NB4 (cell line): ENCODE measurements around the gene SIVA1.
A peak's percentile ranks its signal among the peaks of the same experiment; 100 is the strongest.
"Not testable (repeated sequence)": the region's sequence is repeated elsewhere in the genome, so short reads cannot be mapped to it uniquely, and the experiment has no call there.

Experiments used
- DNase-seq: peaks from one replicate; pipeline ENCODE4 v3.0.0; 2010; ENCODE audit warnings: low read depth
- H3K4me3 ChIP-seq: one replicate; pipeline ENCODE4 v1.5.1; 2011; ENCODE audit warnings: mild to moderate bottlenecking, low read depth, low read length, moderate library complexity
- MYC ChIP-seq: IDR thresholded peaks from 2 replicates; pipeline ENCODE4 v1.6.1; 2011; ENCODE audit warnings: low read depth, low read length
- POLR2A ChIP-seq: IDR thresholded peaks from 2 replicates; pipeline ENCODE4 v1.6.1; 2011; ENCODE audit warnings: mild to moderate bottlenecking; ENCODE audit not compliant: insufficient read length; ENCODE audit errors: extremely low read depth
- TF ChIP-seq, protein P1 (sequence below): IDR thresholded peaks from one replicate; pipeline ENCODE4 v1.5.1; 2012; ENCODE audit warnings: low read depth, low read length
- TF ChIP-seq, protein P2 (sequence below): IDR thresholded peaks from 2 replicates; pipeline ENCODE4 v1.6.1; 2011; ENCODE audit warnings: low read depth, low read length

SIVA1 gene

DNA sequence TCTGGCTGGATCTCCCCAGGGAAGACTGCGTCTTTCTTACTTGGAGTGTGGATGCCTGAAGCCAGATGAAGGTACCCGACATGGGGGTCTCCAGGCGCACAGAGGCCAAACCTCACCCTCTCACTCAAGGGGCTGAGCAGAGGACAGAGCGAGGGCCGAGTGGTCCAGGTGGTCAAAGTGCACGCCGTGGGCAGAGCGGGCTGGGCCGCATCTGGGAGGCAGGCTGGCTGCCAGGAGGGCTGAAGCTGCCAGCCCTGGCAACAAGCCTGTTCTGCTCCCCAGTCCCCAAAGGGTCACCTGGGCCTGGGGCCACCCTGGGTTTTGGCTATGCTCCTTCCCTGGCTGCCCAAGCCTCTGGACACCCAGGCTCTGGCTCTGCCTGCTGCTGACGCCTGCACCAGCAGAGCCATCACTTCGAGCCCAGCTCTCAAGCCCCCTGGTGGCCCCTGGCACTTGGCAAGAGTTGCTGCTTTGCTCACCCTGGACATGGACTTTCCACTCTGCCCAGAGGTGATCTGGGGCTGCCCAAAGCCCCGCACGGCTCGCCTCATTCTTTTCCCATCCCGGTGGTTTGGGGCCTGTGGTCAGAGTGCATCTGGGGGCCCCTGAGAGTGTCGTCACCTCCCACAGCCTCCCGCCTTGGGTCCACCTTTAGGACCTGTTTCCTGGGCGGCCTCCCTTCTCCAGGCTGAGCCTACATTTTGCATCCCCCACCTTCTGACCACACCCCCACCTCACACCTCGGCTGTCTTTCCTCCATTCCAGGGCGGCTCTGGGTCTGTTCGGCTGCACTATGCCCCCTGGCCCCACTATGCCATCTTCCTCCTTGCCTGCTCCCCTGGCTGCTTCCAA, 26.1 kb upstream of the SIVA1 start:
- no peak overlapping the region for H3K4me3 ChIP-seq
- peak; percentile 38 for DNase-seq
- TF ChIP-seq, protein P1, sequence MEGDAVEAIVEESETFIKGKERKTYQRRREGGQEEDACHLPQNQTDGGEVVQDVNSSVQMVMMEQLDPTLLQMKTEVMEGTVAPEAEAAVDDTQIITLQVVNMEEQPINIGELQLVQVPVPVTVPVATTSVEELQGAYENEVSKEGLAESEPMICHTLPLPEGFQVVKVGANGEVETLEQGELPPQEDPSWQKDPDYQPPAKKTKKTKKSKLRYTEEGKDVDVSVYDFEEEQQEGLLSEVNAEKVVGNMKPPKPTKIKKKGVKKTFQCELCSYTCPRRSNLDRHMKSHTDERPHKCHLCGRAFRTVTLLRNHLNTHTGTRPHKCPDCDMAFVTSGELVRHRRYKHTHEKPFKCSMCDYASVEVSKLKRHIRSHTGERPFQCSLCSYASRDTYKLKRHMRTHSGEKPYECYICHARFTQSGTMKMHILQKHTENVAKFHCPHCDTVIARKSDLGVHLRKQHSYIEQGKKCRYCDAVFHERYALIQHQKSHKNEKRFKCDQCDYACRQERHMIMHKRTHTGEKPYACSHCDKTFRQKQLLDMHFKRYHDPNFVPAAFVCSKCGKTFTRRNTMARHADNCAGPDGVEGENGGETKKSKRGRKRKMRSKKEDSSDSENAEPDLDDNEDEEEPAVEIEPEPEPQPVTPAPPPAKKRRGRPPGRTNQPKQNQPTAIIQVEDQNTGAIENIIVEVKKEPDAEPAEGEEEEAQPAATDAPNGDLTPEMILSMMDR = peak; percentile 43
- TF ChIP-seq MYC = no peak

DNA sequence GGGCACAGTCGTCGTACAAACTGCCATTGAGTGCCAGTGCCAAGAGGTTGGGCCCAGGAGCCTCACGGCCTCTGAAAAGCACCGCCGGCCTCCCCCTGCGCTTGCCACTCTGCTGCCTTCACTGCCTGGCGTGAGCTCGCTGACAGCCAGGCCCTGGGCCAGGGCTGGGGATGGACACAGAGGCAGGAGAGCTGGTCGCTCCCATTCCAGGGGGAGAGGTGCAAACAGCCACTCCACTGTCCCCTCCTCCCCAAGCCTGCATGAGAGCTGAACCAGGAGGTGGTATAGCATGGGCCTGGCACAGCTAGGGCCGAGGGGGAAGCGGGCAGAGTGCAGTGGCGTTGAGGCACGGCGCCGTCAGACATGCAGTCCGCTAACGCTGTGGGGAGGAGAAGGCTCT, 24.3 kb upstream of the SIVA1 start:
- no peak overlapping the region for H3K4me3 ChIP-seq
- DNase-seq = no peak
- TF ChIP-seq, protein P2, sequence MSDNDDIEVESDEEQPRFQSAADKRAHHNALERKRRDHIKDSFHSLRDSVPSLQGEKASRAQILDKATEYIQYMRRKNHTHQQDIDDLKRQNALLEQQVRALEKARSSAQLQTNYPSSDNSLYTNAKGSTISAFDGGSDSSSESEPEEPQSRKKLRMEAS = no peak
- no peak for TF ChIP-seq POLR2A

DNA sequence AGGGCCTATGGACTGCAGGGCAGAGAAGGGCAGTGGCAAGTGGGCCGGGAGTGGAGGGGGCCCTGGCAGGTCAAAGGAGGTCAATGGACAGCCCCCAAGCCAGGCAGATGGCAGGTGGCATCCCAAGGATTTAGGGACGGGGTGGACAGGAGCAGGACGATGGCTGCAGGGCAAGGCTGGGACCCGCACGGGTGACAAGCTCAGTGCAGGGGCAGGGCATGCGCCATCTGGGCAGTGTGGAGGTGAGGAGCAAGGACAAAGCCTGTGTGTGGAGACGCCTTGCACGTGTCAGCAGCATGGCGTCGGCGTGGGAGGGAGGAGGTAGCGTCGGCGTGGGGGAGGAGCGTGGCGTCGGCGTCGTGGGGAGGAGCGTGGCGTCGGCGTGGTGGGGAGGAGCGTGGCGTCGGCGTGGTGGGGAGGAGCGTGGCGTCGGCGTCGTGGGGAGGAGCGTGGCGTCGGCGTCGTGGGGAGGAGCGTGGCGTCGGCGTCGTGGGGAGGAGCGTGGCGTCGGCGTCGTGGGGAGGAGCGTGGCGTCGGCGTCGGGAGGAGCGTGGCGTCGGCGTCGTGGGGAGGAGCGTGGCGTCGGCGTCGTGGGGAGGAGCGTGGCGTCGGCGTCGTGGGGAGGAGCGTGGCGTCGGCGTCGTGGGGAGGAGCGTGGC, 23.6 kb upstream of the SIVA1 start:
- DNase-seq, H3K4me3 ChIP-seq: not testable (repeated sequence)

DNA sequence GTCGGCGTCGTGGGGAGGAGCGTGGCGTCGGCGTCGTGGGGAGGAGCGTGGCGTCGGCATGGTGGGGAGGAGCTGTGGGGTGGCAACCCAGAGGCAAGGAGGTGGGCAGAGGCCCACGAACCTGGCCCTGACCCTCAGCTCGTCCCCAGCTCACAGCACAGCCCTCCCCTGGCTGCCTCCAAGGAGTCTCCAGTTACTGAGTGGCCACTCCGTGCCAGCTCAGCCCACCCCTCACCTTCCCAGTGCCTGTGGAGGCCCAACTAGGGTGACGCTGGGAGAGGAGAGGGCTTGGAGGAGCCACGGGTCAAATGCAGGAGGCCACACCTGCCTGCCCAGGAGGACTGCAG, 23.1 kb upstream of the SIVA1 start:
- TF ChIP-seq MYC (no peak), POLR2A (no peak)
- TF ChIP-seq, protein P2 = no peak
- TF ChIP-seq, protein P1 = no peak
- H3K4me3 ChIP-seq = no peak overlapping the region
- DNase-seq = no peak

DNA sequence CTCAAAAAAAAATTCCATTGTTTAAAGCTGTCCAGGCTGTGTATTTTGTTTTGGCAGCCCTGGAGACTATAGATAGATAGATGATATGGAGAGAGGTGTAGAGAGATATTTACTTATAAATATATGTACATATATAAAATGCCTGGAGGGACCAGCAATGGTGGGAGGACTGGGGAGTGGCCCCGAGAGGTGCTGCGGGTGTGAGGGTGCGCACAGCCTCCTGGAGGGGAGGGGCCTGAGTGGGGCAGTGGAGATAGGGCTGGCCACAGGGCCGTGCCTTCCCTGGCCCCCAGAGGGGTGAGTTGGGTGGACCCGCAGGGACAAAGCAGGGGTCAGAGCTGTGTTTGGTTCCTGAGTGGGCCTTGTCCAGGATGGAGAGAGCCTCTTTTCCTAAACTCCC, 22.5 kb upstream of the SIVA1 start:
- H3K4me3 ChIP-seq = no peak overlapping the region
- TF ChIP-seq, protein P1 = no peak
- no peak for TF ChIP-seq MYC
- TF ChIP-seq, protein P2 = no peak
- no peak for TF ChIP-seq POLR2A
- no peak for DNase-seq

DNA sequence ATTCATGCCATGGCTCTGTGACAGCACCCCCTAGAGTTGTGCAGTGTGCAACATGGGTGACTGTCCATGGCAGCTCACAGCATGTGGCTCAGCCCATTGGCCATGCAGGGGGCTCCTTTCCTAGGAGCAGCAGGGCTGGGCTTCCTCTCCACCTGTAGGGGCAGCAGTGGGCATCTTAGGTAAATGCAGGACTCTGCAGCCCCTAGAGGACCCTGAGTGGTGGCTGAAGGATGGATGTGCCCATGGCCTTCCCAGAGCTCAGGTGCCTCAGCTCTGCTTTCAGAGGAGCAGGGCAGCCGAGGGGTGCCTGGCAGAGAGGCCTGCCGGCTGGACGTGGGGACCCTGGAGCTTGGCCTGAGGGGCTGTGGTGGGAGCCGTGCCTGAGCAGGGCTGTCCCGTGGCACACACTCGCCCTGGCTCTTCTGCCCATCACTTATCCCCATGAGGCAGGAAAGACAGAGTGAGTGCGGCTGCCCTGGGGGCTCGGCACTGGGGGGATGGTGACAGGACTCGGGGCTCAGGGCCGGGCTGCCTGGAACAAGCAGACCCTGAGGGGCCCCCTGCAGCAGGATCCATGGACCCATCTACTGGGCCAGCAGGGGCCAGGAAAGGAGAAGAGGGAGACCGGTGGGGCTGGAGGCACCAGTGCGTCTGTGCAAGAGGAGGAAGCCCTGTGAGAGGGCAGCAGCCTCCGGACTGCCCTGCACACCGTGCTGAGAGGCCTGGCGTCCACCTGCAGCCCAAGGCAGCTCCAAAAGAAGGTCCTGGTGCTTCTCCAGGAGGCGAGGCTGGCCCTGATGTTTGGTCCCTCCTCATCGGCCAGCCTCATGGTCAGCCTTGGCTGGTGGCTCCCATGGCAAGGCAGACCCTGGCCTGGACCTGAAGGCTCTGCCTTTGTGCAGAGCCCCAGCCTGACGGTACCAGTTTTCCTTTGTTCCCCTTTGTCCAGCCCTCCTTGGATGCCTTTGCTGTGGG, 21.3 kb upstream of the SIVA1 start:
- TF ChIP-seq, protein P2 = no peak
- TF ChIP-seq, protein P1 = peak; percentile 41
- DNase-seq = peak; percentile 40

More for the DNA sequence above, 21.3 kb upstream of the SIVA1 start:
- H3K4me3 ChIP-seq = no peak overlapping the region
